ENCODE results near the gene ANKRD39. TPM values are rescaled to one million over a fixed set of nuclear protein-coding genes. Genes with fewer than 3 reads are reported as not detected.

Gene ANKRD39
- total and polyA plus RNA-seq, 10 of the 15 experiments (the other 5 are each of a cell fraction or from before 2014, with no cell fraction given), result 7.4 to 36.2 (median 23.7) TPM

DNA sequence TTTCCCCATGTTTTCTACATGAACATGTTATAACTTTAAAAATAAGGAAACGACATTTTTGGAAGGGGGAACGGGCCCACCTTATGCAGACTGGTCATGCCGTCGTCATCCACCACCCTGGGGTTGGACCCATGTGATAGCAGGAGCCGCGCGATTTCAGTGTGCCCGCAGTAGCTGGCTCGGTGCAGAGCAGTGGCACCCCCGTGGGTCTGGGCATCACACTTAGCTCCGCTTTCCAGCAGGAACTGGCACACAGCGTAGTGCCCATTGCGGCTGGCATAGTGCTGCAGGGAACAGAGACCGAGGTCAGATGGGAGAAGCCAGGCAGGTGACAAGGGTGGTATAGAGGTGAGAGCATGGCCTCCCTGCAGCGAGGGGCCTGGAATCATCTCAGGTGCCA lies 4.5 kb downstream of the ANKRD39 start:
- DNase-seq (ENCODE audit: low read depth, low spot score), result no peak
- H3K27ac ChIP-seq (ENCODE audit: control insufficient read depth, insufficient read depth), result no peak overlapping the region
- peaks cover 3 to 7% of the 10 kb centered on the region in 2 experiments; a peak in 3 of 4 replicates for H3K36me3 ChIP-seq (ENCODE audit: control insufficient read depth in 2 of 2, insufficient read depth in 2 of 2, low read length in 1 of 2)
- H2AFZ ChIP-seq (ENCODE audit: control insufficient read depth, low read depth, low read length), result no peak overlapping the region
- WGBS (ENCODE audit: insufficient coverage, insufficient replicate concordance, low lambda C conversion rate, missing lambda C conversion rate), result 96% methylated on average over 13 of the region's 15 CpGs
- H3K27me3 ChIP-seq (replicated peaks in 1 of 2; ENCODE audit: control insufficient read depth in 2 of 2, insufficient read depth in 2 of 2, low read length in 1 of 2), result no peaks in the 10 kb centered on the region
- no peak overlapping the region for H3K9ac ChIP-seq (ENCODE audit: control insufficient read depth, insufficient read depth, low read length)
- H3K4me2 ChIP-seq (ENCODE audit: control insufficient read depth, insufficient read depth), result no peak overlapping the region
- FAIRE-seq, result no peak
- POLR2A ChIA-PET, result no interaction called here
- H3K9me3 ChIP-seq (replicated peaks; ENCODE audit: control insufficient read depth, insufficient read depth, low read length), result no peaks in the 10 kb centered on the region
- no peaks in the 10 kb centered on the region for H4K20me1 ChIP-seq (ENCODE audit: control insufficient read depth, insufficient read depth)
- RAD21 ChIA-PET (ENCODE audit: unreplicated experiment), result no interaction called here
- intact Hi-C loops (cut with micrococcal nuclease; ENCODE audit: unreplicated experiment) (no loop called here), in situ Hi-C loops (cut with MboI) (loop anchor here (10.0 kb wide), 1 partner anchor 261 kb away; the partner anchor contains the start of gene ANKRD36)
- ATAC-seq, result no peak
- CTCF ChIA-PET, result interaction anchor here (10.4 kb wide), 1 partner anchor 99 kb away, joined by 238 read pairs; no protein-coding TSS in a partner anchor
- SMC1A ChIA-PET (ENCODE audit: uncharacterized antibody, unreplicated experiment), result no interaction called here
- H3K4me3 ChIP-seq, result no peak overlapping the region
- peaks cover 3% of the 10 kb centered on the region; the same call in 1 of the 2 replicates for H3K4me1 ChIP-seq (ENCODE audit: control insufficient read depth, insufficient read depth, low read length)
- no TSS peak for BruUV-seq (replicated peaks)
- peaks cover 18% of the 10 kb centered on the region for H3K79me2 ChIP-seq (ENCODE audit: control insufficient read depth, insufficient read depth, low read length)
- TF ChIP-seq, protein P1, sequence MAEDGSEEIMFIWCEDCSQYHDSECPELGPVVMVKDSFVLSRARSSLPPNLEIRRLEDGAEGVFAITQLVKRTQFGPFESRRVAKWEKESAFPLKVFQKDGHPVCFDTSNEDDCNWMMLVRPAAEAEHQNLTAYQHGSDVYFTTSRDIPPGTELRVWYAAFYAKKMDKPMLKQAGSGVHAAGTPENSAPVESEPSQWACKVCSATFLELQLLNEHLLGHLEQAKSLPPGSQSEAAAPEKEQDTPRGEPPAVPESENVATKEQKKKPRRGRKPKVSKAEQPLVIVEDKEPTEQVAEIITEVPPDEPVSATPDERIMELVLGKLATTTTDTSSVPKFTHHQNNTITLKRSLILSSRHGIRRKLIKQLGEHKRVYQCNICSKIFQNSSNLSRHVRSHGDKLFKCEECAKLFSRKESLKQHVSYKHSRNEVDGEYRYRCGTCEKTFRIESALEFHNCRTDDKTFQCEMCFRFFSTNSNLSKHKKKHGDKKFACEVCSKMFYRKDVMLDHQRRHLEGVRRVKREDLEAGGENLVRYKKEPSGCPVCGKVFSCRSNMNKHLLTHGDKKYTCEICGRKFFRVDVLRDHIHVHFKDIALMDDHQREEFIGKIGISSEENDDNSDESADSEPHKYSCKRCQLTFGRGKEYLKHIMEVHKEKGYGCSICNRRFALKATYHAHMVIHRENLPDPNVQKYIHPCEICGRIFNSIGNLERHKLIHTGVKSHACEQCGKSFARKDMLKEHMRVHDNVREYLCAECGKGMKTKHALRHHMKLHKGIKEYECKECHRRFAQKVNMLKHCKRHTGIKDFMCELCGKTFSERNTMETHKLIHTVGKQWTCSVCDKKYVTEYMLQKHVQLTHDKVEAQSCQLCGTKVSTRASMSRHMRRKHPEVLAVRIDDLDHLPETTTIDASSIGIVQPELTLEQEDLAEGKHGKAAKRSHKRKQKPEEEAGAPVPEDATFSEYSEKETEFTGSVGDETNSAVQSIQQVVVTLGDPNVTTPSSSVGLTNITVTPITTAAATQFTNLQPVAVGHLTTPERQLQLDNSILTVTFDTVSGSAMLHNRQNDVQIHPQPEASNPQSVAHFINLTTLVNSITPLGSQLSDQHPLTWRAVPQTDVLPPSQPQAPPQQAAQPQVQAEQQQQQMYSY (CRISPR knock-in tag; IDR thresholded peaks at IDR 0.05), result no peak
- TF ChIP-seq, protein P2, sequence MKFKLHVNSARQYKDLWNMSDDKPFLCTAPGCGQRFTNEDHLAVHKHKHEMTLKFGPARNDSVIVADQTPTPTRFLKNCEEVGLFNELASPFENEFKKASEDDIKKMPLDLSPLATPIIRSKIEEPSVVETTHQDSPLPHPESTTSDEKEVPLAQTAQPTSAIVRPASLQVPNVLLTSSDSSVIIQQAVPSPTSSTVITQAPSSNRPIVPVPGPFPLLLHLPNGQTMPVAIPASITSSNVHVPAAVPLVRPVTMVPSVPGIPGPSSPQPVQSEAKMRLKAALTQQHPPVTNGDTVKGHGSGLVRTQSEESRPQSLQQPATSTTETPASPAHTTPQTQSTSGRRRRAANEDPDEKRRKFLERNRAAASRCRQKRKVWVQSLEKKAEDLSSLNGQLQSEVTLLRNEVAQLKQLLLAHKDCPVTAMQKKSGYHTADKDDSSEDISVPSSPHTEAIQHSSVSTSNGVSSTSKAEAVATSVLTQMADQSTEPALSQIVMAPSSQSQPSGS (IDR thresholded peaks at IDR 0.05; ENCODE audit: low read length), result no peak
- TF ChIP-seq NFXL1 (IDR thresholded peaks at IDR 0.05; ENCODE audit: borderline replicate concordance) (no peak), CHD4 (IDR thresholded peaks at IDR 0.05) (no peak), NR2C2 (IDR thresholded peaks at IDR 0.05; ENCODE audit: borderline replicate concordance, control insufficient read depth, insufficient read length, low read depth) (no peak), EZH2 (IDR thresholded peaks at IDR 0.05; ENCODE audit: borderline replicate concordance, control insufficient read depth, low read depth, low read length) (no peak), RAD21 (IDR thresholded peaks at IDR 0.05; ENCODE audit: insufficient read depth, low read depth, low read length) (no peak)
- TF ChIP-seq, protein P3, sequence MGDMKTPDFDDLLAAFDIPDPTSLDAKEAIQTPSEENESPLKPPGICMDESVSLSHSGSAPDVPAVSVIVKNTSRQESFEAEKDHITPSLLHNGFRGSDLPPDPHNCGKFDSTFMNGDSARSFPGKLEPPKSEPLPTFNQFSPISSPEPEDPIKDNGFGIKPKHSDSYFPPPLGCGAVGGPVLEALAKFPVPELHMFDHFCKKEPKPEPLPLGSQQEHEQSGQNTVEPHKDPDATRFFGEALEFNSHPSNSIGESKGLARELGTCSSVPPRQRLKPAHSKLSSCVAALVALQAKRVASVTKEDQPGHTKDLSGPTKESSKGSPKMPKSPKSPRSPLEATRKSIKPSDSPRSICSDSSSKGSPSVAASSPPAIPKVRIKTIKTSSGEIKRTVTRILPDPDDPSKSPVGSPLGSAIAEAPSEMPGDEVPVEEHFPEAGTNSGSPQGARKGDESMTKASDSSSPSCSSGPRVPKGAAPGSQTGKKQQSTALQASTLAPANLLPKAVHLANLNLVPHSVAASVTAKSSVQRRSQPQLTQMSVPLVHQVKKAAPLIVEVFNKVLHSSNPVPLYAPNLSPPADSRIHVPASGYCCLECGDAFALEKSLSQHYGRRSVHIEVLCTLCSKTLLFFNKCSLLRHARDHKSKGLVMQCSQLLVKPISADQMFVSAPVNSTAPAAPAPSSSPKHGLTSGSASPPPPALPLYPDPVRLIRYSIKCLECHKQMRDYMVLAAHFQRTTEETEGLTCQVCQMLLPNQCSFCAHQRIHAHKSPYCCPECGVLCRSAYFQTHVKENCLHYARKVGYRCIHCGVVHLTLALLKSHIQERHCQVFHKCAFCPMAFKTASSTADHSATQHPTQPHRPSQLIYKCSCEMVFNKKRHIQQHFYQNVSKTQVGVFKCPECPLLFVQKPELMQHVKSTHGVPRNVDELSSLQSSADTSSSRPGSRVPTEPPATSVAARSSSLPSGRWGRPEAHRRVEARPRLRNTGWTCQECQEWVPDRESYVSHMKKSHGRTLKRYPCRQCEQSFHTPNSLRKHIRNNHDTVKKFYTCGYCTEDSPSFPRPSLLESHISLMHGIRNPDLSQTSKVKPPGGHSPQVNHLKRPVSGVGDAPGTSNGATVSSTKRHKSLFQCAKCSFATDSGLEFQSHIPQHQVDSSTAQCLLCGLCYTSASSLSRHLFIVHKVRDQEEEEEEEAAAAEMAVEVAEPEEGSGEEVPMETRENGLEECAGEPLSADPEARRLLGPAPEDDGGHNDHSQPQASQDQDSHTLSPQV (IDR thresholded peaks at IDR 0.05), result no peak
- TF ChIP-seq, protein P4, sequence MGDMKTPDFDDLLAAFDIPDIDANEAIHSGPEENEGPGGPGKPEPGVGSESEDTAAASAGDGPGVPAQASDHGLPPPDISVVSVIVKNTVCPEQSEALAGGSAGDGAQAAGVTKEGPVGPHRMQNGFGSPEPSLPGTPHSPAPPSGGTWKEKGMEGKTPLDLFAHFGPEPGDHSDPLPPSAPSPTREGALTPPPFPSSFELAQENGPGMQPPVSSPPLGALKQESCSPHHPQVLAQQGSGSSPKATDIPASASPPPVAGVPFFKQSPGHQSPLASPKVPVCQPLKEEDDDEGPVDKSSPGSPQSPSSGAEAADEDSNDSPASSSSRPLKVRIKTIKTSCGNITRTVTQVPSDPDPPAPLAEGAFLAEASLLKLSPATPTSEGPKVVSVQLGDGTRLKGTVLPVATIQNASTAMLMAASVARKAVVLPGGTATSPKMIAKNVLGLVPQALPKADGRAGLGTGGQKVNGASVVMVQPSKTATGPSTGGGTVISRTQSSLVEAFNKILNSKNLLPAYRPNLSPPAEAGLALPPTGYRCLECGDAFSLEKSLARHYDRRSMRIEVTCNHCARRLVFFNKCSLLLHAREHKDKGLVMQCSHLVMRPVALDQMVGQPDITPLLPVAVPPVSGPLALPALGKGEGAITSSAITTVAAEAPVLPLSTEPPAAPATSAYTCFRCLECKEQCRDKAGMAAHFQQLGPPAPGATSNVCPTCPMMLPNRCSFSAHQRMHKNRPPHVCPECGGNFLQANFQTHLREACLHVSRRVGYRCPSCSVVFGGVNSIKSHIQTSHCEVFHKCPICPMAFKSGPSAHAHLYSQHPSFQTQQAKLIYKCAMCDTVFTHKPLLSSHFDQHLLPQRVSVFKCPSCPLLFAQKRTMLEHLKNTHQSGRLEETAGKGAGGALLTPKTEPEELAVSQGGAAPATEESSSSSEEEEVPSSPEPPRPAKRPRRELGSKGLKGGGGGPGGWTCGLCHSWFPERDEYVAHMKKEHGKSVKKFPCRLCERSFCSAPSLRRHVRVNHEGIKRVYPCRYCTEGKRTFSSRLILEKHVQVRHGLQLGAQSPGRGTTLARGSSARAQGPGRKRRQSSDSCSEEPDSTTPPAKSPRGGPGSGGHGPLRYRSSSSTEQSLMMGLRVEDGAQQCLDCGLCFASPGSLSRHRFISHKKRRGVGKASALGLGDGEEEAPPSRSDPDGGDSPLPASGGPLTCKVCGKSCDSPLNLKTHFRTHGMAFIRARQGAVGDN (IDR thresholded peaks at IDR 0.05), result no peak

All from GM12878 (cell line).